NB4 (cell line): ENCODE measurements around the gene SYS1.
A peak's percentile ranks its signal among the peaks of the same experiment; 100 is the strongest.

Experiments used
- DNase-seq: peaks from one replicate; pipeline ENCODE4 v3.0.0; 2010; ENCODE audit warnings: low read depth
- H3K4me3 ChIP-seq: one replicate; pipeline ENCODE4 v1.5.1; 2011; ENCODE audit warnings: mild to moderate bottlenecking, low read depth, low read length, moderate library complexity
- CTCF ChIP-seq: IDR thresholded peaks from one replicate; pipeline ENCODE4 v1.5.1; 2012; ENCODE audit warnings: low read depth, low read length
- MAX ChIP-seq: IDR thresholded peaks from 2 replicates; pipeline ENCODE4 v1.6.1; 2011; ENCODE audit warnings: low read depth, low read length
- MYC ChIP-seq: IDR thresholded peaks from 2 replicates; pipeline ENCODE4 v1.6.1; 2011; ENCODE audit warnings: low read depth, low read length
- POLR2A ChIP-seq: IDR thresholded peaks from 2 replicates; pipeline ENCODE4 v1.6.1; 2011; ENCODE audit warnings: mild to moderate bottlenecking; ENCODE audit not compliant: insufficient read length; ENCODE audit errors: extremely low read depth

SYS1 gene

GRCh38 chr20:45359069-45359405 is 3.9 kb upstream of the SYS1 start:
- no peak overlapping the region for H3K4me3 ChIP-seq
- DNase-seq = no peak
- no peak for TF ChIP-seq POLR2A
- no peak for TF ChIP-seq MAX
- no peak for TF ChIP-seq CTCF
- no peak for TF ChIP-seq MYC

- DNase-seq = no peak
- TF ChIP-seq MYC = no peak
- TF ChIP-seq POLR2A = no peak
- no peak for TF ChIP-seq CTCF
- no peak for TF ChIP-seq MAX
- no peak overlapping the region for H3K4me3 ChIP-seq
These were observed 3.4 kb upstream of the SYS1 start for GRCh38 chr20:45359406-45360148.

GRCh38 chr20:45361793-45362192 is 1.2 kb upstream of the SYS1 start:
- H3K4me3 ChIP-seq = no peak overlapping the region
- TF ChIP-seq MYC (no peak), CTCF (no peak), POLR2A (no peak), MAX (no peak)
- DNase-seq = peak; percentile 45

GRCh38 chr20:45363611-45364492 is 896 bp downstream of the SYS1 start:
- DNase-seq = peak; percentile 58
- H3K4me3 ChIP-seq = peak overlapping the region; percentile 85
- TF ChIP-seq POLR2A = no peak
- 0 out of 2 replicates have a peak, but pooled peaks have one; percentile 19 for TF ChIP-seq MAX
- no peak for TF ChIP-seq MYC
- TF ChIP-seq CTCF = no peak

GRCh38 chr20:45365444-45365970 is 2.6 kb downstream of the SYS1 start:
- H3K4me3 ChIP-seq = no peak overlapping the region
- no peak for DNase-seq
- TF ChIP-seq MAX (no peak), MYC (no peak), POLR2A (no peak), CTCF (no peak)
